IMR-90 (cell line): ENCODE data around the gene CHD6. TPM values are rescaled to one million over a fixed set of nuclear protein-coding genes. Genes with fewer than 3 reads are reported as not detected.

Experiments
- ATAC-seq: fragments of 200-7000 bp; cut with Tn5 transposase; 2 replicates; pipeline ENCODE4 v1.9.1; 2020; ENCODE audit warnings: low read depth, mild to moderate bottlenecking, moderate library complexity
- BruUV-seq: library from RNA; stranded (reverse); fragments of 400-500 nt; replicated peaks from 2 replicates; lab custom pipeline; 2021; lab: Mats Ljungman, UMichigan
- CTCF ChIA-PET: fragments of 300-600 bp; formaldehyde crosslinking; extraction: SDS; loops from one replicate; lab custom pipeline; 2021; ENCODE audit warnings: antibody characterized with exemption; lab: Yijun Ruan, JAX
- POLR2A ChIA-PET: fragments of 300-600 bp; sonication (Branson Sonifier 250); formaldehyde crosslinking; loops from one replicate; lab custom pipeline; 2022; ENCODE audit warnings: antibody characterized with exemption; ENCODE audit not compliant: unreplicated experiment; lab: Charles Lee
- DNase-seq: peaks from one replicate; pipeline ENCODE4 v3.0.0; 2013
- H2AFZ ChIP-seq: replicated peaks from 2 replicates; pipeline ENCODE3; 2013; ENCODE audit warnings: low read length, mild to moderate bottlenecking; ENCODE audit not compliant: poor library complexity
- H2AK5ac ChIP-seq: 2 replicates; pipeline ENCODE4 v1.6.1; 2013; ENCODE audit warnings: low read depth, low read length, inconsistent platforms
- H2AK9ac ChIP-seq: replicated peaks from 2 replicates; pipeline ENCODE3; 2013; ENCODE audit warnings: mild to moderate bottlenecking, low read depth, low read length, moderate library complexity; ENCODE audit not compliant: poor library complexity
- H2BK120ac ChIP-seq: 2 replicates; pipeline ENCODE4 v1.6.1; 2013; ENCODE audit warnings: low read depth, low read length, inconsistent platforms
- H2BK15ac ChIP-seq: 3 replicates; pipeline ENCODE4 v1.6.1; 2013; ENCODE audit warnings: low read depth, low read length, inconsistent platforms
- H2BK20ac ChIP-seq: 2 replicates; pipeline ENCODE4 v1.6.1; 2013; ENCODE audit warnings: low read depth, mild to moderate bottlenecking, inconsistent platforms, low read length, moderate library complexity
- H2BK5ac ChIP-seq: 2 replicates; pipeline ENCODE4 v1.6.1; 2013; ENCODE audit warnings: mild to moderate bottlenecking, low read depth, low read length, inconsistent platforms; ENCODE audit not compliant: poor library complexity, severe bottlenecking
- H3K14ac ChIP-seq: replicated peaks from 2 replicates; pipeline ENCODE4 v1.6.1; 2013; ENCODE audit warnings: low read depth, low read length, inconsistent platforms
- H3K18ac ChIP-seq: 2 replicates; pipeline ENCODE4 v1.6.1; 2013; ENCODE audit warnings: low read depth, low read length, control low read depth
- H3K23ac ChIP-seq: 2 replicates; pipeline ENCODE4 v1.6.1; 2013; ENCODE audit warnings: low read depth, low read length, inconsistent platforms
- H3K27ac ChIP-seq: 2 replicates; pipeline ENCODE4 v1.5.1; 2013; ENCODE audit warnings: mild to moderate bottlenecking, control low read depth, low read length; ENCODE audit not compliant: insufficient read depth
- H3K27me3 ChIP-seq: 2 replicates; pipeline ENCODE4 v1.6.1; 2013; ENCODE audit warnings: low read length; ENCODE audit not compliant: control insufficient read depth, insufficient read depth
- H3K36me3 ChIP-seq: 2 replicates; pipeline ENCODE4 v1.6.1; 2013; ENCODE audit warnings: low read length, mixed read lengths; ENCODE audit not compliant: control insufficient read depth, insufficient read depth
- H3K4ac ChIP-seq: 2 replicates; pipeline ENCODE4 v1.6.1; 2013; ENCODE audit warnings: low read depth, low read length, inconsistent platforms
- H3K4me1 ChIP-seq: 2 replicates; pipeline ENCODE4 v1.6.1; 2013; ENCODE audit warnings: low read length, mixed read lengths; ENCODE audit not compliant: control insufficient read depth, insufficient read depth
- H3K4me2 ChIP-seq: 2 replicates; pipeline ENCODE4 v1.6.1; 2013; ENCODE audit warnings: low read depth, mild to moderate bottlenecking, control low read depth, low read length, moderate library complexity
- H3K4me3 ChIP-seq: 2 replicates; pipeline ENCODE4 v1.5.1; 2013; ENCODE audit warnings: low read depth, mild to moderate bottlenecking, control low read depth, low read length, moderate library complexity; ENCODE audit not compliant: insufficient read depth
- H3K56ac ChIP-seq: 2 replicates; pipeline ENCODE4 v1.6.1; 2013; ENCODE audit warnings: low read length, inconsistent platforms; ENCODE audit not compliant: insufficient read depth; ENCODE audit errors: extremely low read depth
- H3K79me1 ChIP-seq, 2 experiments: 2 replicates each; pipeline ENCODE4 v1.6.1; 2013; ENCODE audit warnings: low read length in 2 of 2, inconsistent platforms in 1 of 2, low read depth in 1 of 2
- H3K9ac ChIP-seq: 2 replicates; pipeline ENCODE4 v1.6.1; 2013; ENCODE audit warnings: low read depth, low read length, control low read depth
- H3K9me1 ChIP-seq: 2 replicates; pipeline ENCODE4 v1.6.1; 2013; ENCODE audit warnings: low read length, inconsistent platforms; ENCODE audit not compliant: insufficient read depth
- H3K9me3 ChIP-seq: 2 replicates; pipeline ENCODE4 v1.6.1; 2013; ENCODE audit warnings: low read length; ENCODE audit not compliant: control insufficient read depth, insufficient read depth
- H4K20me1 ChIP-seq: 2 replicates; pipeline ENCODE4 v1.6.1; 2013; ENCODE audit warnings: low read length, inconsistent platforms; ENCODE audit not compliant: insufficient read depth
- H4K5ac ChIP-seq: 2 replicates; pipeline ENCODE4 v1.6.1; 2013; ENCODE audit warnings: mild to moderate bottlenecking, low read depth, low read length, control low read depth
- H4K8ac ChIP-seq, 2 experiments: 2 replicates each; pipeline ENCODE4 v1.6.1; 2013; ENCODE audit warnings: low read depth in 2 of 2, low read length in 2 of 2, control low read depth in 1 of 2, inconsistent platforms in 1 of 2
- H4K91ac ChIP-seq: 2 replicates; pipeline ENCODE4 v1.6.1; 2013; ENCODE audit warnings: low read depth, low read length, inconsistent platforms; ENCODE audit not compliant: insufficient read depth
- CEBPB ChIP-seq: IDR thresholded peaks from 2 replicates; pipeline ENCODE4 v1.6.1; 2012; ENCODE audit warnings: low read depth, low read length, improper control_type of control experiment
- CHD1 ChIP-seq: IDR thresholded peaks from 2 replicates; pipeline ENCODE4 v1.6.1; 2012; ENCODE audit warnings: low read depth, low read length, improper control_type of control experiment
- ELK1 ChIP-seq: fragments of 150-350 bp; IDR thresholded peaks from 2 replicates; pipeline ENCODE4 v1.6.1; 2016; ENCODE audit warnings: low read depth, mild to moderate bottlenecking, low read length, moderate library complexity, borderline replicate concordance
- MXI1 ChIP-seq: IDR thresholded peaks from 2 replicates; pipeline ENCODE4 v1.6.1; 2012; ENCODE audit warnings: low read depth, mild to moderate bottlenecking, low read length, moderate library complexity, borderline replicate concordance
- RAD21 ChIP-seq: IDR thresholded peaks from 2 replicates; pipeline ENCODE4 v1.6.1; 2012; ENCODE audit warnings: low read length, improper control_type of control experiment
- RCOR1 ChIP-seq: IDR thresholded peaks from 2 replicates; pipeline ENCODE4 v1.6.1; 2012; ENCODE audit warnings: mild to moderate bottlenecking, low read length, improper control_type of control experiment; ENCODE audit not compliant: insufficient replicate concordance
- RFX5 ChIP-seq: IDR thresholded peaks from 2 replicates; pipeline ENCODE4 v1.8.0; 2012; ENCODE audit warnings: low read depth, mild to moderate bottlenecking, low read length, moderate library complexity
- WGBS, 2 experiments: methylation state at CpG; one replicate each; pipeline versions ENCODE4 v1.1.5 to v1.1.7; 2013; ENCODE audit warnings: missing lambda C conversion rate in 2 of 2; ENCODE audit not compliant: insufficient read length in 1 of 2; ENCODE audit errors: extremely low coverage in 2 of 2; 5-methylcytosine and 5-hydroxymethylcytosine counted together
- dilution Hi-C: fragments of 300-500 bp; cut with HindIII; formaldehyde crosslinking; loops from one replicate; pipeline ENCODE4 v1.14.3; 2018; ENCODE audit warnings: low sequenced_read_pairs; ENCODE audit not compliant: unreplicated experiment
- in situ Hi-C: fragments of 300-500 bp; cut with MboI; formaldehyde crosslinking; loops from 3 replicates; pipeline ENCODE4 v1.14.3; 2019; ENCODE audit warnings: low sequenced_read_pairs, inconsistent platforms, mixed read lengths
- intact Hi-C: fragments of 100-400 bp; cut with micrococcal nuclease; formaldehyde crosslinking; loops from 2 replicates; pipeline ENCODE4 v1.10.0; 2022
- polyA plus RNA-seq, 3 experiments: library from polyadenylated mRNA; depleted of rRNA; stranded (reverse); fragments of >200 nt; gene quantifications; 2 replicates each; pipeline ENCODE4 v1.2.3, GENCODE V29; 2012; ENCODE audit warnings: low replicate concordance in 1 of 3
- total RNA-seq: library from RNA; depleted of rRNA; stranded (reverse); fragments of >200 nt; gene quantifications from 2 replicates; pipeline ENCODE4 v1.2.3, GENCODE V29; 2012
- TF ChIP-seq, protein P1 (sequence below): conservative IDR thresholded peaks from 2 replicates; pipeline ENCODE4 v1.5.1; 2012; ENCODE audit warnings: mild to moderate bottlenecking, low read depth, low read length, improper control_type of control experiment

CHD6 gene
- total and polyA plus RNA-seq, 2 of the 4 experiments (the other 2 are of a cell fraction): 8.8 to 26.7 TPM

GRCh38 chr20:41479113-41479512, 139.1 kb downstream of the CHD6 start:
- H3K79me1 ChIP-seq: peaks cover 5 to 14% of the 10 kb centered on the region in 2 experiments; a peak in 3 of 4 replicates
- H3K27me3 ChIP-seq: no peaks in the 10 kb centered on the region
- no peak overlapping the region for H3K4me2 ChIP-seq
- no peak overlapping the region for H4K8ac ChIP-seq
- H2AFZ ChIP-seq: no peak overlapping the region
- H3K23ac ChIP-seq: no peak overlapping the region
- no peak overlapping the region for H3K14ac ChIP-seq
- H2AK9ac ChIP-seq: no peak overlapping the region
- peaks cover 3% of the 10 kb centered on the region for H3K36me3 ChIP-seq
- no peak overlapping the region for H4K91ac ChIP-seq
- ATAC-seq (no peak), DNase-seq (no peak)
- TF ChIP-seq, protein P1, sequence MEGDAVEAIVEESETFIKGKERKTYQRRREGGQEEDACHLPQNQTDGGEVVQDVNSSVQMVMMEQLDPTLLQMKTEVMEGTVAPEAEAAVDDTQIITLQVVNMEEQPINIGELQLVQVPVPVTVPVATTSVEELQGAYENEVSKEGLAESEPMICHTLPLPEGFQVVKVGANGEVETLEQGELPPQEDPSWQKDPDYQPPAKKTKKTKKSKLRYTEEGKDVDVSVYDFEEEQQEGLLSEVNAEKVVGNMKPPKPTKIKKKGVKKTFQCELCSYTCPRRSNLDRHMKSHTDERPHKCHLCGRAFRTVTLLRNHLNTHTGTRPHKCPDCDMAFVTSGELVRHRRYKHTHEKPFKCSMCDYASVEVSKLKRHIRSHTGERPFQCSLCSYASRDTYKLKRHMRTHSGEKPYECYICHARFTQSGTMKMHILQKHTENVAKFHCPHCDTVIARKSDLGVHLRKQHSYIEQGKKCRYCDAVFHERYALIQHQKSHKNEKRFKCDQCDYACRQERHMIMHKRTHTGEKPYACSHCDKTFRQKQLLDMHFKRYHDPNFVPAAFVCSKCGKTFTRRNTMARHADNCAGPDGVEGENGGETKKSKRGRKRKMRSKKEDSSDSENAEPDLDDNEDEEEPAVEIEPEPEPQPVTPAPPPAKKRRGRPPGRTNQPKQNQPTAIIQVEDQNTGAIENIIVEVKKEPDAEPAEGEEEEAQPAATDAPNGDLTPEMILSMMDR: no peak
- TF ChIP-seq CHD1: no peak
- TF ChIP-seq RFX5: no peak
- TF ChIP-seq RAD21: no peak
- TF ChIP-seq ELK1: no peak
- TF ChIP-seq CEBPB: no peak
- no peak for TF ChIP-seq RCOR1
- no peak for TF ChIP-seq MXI1
- H2BK15ac ChIP-seq: no peak overlapping the region
- no peak overlapping the region for H3K4me3 ChIP-seq
- intact Hi-C loops (no loop called here), dilution Hi-C loops (no loop called here), in situ Hi-C loops (no loop called here)
- no peak overlapping the region for H3K9ac ChIP-seq
- H2BK20ac ChIP-seq: no peak overlapping the region
- no TSS peak for BruUV-seq
- H3K9me1 ChIP-seq: peaks cover 9% of the 10 kb centered on the region
- H2AK5ac ChIP-seq: no peak overlapping the region
- no peak overlapping the region for H2BK5ac ChIP-seq
- no peak overlapping the region for H3K27ac ChIP-seq
- WGBS, 2 experiments: no CpG with 5 or more reads among the region's 1 CpG
- no peak overlapping the region for H2BK120ac ChIP-seq
- no peak overlapping the region for H3K4ac ChIP-seq
- H3K9me3 ChIP-seq: no peaks in the 10 kb centered on the region
- ChIA-PET POLR2A (no interaction called here), CTCF (no interaction called here)
- H3K56ac ChIP-seq: no peak overlapping the region
- H3K4me1 ChIP-seq: peaks cover 14% of the 10 kb centered on the region
- no peak overlapping the region for H3K18ac ChIP-seq
- H4K5ac ChIP-seq: no peak overlapping the region
- H4K20me1 ChIP-seq: no peaks in the 10 kb centered on the region
